PC-3 (cell line): Measurements from ENCODE around the gene ZNF467.

Experiments
- CTCF ChIP-seq: fragments of 300-600 bp; sonication (generic); conservative IDR thresholded peaks from 2 replicates; pipeline ENCODE4 v1.5.1; 2017; ENCODE audit warnings: antibody characterized with exemption, low read depth, mild to moderate bottlenecking, low read length
- EZH2 ChIP-seq: fragments of 300-600 bp; sonication (generic); IDR thresholded peaks from one replicate; pipeline ENCODE4 v1.6.1; 2017; ENCODE audit warnings: antibody characterized with exemption, mild to moderate bottlenecking, low read length; ENCODE audit not compliant: unreplicated experiment
- EZH2phosphoT487 ChIP-seq: fragments of 300-600 bp; sonication (generic); IDR thresholded peaks from 2 replicates; pipeline ENCODE4 v1.6.1; 2018; ENCODE audit warnings: mild to moderate bottlenecking, antibody characterized with exemption, low read length, borderline replicate concordance

GRCh38 chr7:149790754-149791360 is 17.5 kb upstream of the ZNF467 start:
- TF ChIP-seq CTCF (no peak), EZH2phosphoT487 (no peak), EZH2 (no peak)
